Measurements from ENCODE around the gene WDR35.
A peak's percentile ranks its signal among the peaks of the same experiment; 100 is the strongest.

Gene WDR35

DNA sequence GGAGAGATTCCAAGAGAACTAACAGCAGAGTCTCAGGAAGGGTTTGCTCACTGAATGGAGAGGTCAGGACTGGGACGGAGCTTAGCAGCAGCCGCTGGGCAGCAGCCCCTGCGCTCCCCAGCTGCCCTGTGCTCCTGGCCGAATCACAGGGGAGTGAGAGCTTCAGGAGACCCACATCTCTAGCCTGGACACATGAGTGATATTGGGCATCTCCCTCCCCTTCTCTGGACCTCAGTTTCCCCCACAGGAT lies 22.1 kb upstream of the WDR35 start:
- DNase-seq (ENCODE audit: insufficient read length, low spot score) (no peak), FAIRE-seq (no peak)

DNA sequence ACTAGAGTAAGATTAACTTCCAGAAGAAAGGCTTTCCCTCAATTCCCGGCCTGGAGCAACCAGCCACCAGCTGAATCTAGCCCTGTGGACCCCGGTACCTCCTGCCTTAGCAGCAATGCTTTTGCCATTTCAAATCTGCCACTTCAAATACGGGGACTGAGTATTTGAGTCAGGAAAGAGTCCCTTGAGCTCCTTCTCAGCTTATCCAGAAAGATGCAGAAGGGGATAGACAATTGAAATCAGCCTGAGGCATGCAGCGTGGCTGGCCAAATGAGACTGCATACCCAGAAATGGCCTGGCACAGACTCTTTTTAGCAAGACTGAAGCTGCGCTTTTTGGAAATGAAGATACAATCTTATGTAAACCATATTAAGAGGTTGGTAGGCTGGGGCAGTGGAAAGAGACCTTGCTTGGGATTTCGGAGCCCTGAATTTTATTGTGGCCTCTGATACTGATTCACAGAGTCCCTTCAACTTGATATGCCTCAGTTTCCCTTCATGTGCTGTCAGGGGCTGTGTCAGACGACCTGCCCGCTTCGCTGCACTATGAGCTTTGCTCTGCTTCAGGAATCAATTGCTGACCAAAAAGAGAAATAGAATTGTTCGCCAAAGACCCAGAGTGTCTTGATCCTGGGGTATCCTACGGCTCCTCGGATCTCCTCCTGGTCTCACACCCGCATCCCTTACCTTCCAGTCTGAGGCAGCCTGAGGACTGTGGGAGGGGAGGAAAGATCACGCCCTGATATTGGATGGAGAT lies 21.5 kb upstream of the WDR35 start:
- no peak for FAIRE-seq
- no peak for DNase-seq (ENCODE audit: insufficient read length, low spot score)

DNA sequence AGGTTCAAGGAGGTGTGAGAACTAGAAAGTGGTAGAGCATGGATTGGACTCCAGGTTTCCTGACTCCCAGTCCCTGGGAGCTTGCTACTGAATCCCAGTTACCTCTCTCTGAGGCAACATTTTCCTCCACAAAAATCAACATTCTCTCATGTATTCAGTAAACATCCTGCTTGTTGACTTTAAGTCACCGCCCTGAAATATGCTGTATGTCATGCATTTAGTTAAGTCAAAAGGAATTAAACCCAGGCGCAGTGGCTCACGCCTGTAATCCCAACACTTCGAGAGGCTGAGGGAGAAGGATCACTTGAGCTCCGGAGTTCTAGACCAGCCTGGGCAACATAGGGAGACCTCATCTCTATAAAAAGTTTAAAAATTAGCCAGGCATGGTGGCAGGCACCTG lies 18.8 kb upstream of the WDR35 start:
- DNase-seq (ENCODE audit: insufficient read length, low spot score): no peak
- no peak for FAIRE-seq

DNA sequence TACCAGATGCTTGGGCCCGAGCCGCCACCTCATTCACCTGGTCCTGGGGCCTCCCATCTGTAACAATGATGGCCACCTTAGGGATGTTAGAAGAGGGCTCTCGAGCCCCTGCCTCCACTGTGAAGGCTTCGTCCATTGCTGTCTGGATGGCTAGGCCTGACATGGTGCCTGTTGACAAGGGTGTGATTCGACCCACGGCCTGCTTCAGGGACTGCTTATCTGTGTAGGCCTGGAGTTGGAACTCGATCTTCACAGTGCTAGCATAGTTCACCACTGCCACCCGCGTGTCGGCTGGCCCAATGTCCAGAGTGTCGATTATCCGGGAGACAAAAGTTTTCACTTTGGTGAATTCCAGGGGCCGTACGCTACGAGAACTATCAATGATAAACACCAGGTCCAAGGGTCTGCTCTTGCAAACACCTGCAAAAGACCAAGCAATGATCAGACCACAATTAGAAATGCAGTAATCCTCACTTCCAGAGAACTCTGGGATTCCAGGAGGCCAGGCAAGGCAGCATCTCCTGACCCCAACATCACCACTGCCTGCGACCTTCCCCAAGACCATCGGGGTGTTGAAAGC lies 16.1 kb upstream of the WDR35 start:
- DNase-seq (ENCODE audit: insufficient read length, low spot score): no peak
- FAIRE-seq: no peak

DNA sequence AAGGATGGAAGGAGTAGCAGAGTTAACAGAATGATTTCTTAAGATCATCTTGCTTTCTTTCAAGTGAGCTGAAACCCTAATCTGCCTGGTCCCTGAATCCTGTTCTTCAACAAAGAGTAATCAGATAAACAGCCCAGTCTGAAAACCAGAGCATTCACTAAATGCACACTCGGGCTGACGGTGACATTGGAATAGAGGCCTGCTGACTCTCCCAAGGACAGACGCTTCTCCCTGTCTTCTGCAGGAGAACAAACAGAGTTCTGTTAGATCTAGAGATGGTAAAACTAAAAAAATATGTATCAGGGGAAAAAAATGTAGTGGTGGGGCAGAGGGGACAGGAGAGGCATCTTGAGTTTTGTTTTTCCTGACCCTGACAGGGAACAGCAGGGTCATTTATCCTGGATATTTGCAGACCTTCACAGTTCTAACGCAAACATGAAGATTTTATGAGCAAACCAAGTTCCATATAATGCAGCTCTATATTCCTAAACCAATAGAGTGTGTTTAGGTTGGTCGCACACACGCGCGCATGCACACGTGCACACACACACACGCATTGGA lies 15.2 kb upstream of the WDR35 start:
- FAIRE-seq (no peak), DNase-seq (ENCODE audit: insufficient read length, low spot score) (no peak)

DNA sequence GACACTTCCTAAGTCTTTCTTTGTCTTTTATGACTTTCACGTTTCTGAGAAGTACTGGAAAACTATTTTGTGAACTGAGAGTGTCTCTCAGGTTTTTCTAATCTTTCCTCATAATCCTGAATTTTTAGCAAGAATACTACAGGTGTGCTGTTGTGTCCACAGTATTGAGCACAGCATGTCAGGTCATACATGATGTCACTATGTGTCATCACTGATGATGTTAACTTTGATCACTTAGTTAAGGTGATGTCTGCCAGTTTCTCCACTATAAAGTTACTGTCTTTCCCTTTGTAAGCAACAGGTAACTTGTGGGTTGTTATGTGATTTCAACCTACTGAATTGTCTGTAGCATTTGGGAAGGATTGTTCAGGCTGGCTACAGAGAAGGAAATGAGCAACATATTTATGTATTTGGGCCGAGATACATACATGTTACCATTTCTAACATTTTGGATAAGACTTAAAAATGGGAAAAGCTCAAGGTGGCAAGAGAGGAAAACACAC lies 11.5 kb upstream of the WDR35 start:
- FAIRE-seq: peak; percentile 74

DNA sequence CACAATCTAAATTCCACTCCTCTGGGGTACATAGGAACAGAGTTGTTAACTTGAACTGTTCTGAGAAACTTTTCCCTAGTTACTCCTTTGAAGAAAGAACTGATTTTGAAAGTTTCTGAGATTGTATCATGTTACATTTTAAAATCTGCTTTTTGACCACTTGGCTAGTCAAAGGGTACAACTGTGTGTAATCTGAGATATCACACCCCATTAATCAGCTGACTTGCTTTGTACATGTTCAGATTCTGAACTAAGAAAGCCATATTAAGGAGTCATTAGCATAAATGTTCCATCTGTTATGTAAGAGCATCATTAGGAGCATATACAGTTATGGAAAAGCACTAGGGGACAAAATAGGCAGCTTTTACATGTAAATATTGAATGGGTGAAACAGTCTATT lies 3.8 kb upstream of the WDR35 start:
- FAIRE-seq (no peak), DNase-seq (ENCODE audit: insufficient read length, low spot score) (no peak)

More for the DNA sequence above, 11.5 kb upstream of the WDR35 start:
- no peak for DNase-seq (ENCODE audit: insufficient read length, low spot score)

DNA sequence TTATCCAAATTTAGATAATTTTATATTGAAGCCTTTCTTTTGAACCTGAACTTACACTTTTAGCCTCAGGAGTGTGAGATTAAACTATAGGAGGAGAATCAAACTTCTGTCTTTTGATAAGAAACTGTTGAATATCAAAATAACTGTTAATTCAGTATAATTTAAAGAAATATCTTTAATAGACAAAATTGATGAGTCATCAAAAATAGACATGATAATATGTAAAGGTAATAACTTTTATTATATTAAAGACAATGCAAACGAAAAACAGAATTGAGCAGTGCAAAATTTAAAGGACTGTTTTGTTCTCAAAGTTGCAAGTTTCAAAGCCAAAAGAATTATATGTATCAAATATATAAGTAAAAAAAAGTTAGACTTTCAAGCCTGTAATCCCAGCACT lies 2.0 kb upstream of the WDR35 start:
- DNase-seq (ENCODE audit: insufficient read length, low spot score) (no peak), FAIRE-seq (no peak)

DNA sequence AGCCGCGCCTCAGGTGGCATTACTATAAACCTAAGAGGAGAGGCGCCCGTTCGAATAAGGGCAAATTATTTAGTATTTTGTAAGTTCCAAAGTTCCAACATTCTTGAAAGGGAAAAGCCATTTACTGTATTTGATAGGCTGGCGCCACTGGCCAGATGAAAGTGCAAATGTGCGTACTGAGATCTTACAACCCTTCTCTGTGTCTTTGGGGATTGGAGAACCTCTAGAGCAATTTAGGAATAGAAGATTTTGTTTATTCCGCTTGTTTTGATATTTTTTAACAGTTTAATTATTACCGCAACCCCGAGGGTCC lies 467 bp upstream of the WDR35 start:
- FAIRE-seq (no peak), DNase-seq (ENCODE audit: insufficient read length, low spot score) (no peak)

DNA sequence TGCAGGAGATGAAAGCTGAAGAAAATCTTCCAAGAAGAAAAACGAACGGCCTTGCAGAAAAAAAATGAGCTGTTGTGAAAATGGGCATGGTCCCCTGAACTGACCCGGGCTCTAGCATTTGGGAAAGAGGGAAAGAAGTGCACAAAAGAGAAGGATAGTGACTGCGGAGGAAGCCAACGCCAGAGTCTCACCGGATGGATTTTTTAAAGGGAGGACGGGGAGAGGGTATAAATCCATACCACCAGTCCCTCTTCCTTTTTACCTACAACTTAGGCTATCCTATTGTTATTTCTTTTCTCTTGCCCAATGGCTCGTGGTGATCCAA lies 601 bp downstream of the WDR35 start:
- no peak for FAIRE-seq
- no peak for DNase-seq (ENCODE audit: insufficient read length, low spot score)

DNA sequence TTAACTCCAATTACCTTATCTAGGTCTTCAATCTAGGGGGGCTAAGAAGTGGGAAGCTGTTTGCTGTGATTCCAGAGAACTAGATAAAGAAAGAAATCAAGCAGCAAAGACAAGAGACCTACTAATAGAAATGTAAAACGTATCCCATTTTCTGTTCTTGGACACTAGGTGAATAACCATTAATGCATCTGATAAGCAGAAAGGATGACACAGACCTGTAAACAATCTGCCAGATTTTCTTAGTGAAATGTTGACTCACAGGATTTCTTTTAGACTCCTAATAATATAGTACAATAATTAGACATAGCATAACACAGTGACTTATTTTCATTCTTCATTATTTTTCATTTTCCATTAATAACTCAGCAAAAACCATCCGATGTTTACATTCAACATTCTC lies 1.3 kb downstream of the WDR35 start:
- FAIRE-seq (no peak), DNase-seq (ENCODE audit: insufficient read length, low spot score) (no peak)

DNA sequence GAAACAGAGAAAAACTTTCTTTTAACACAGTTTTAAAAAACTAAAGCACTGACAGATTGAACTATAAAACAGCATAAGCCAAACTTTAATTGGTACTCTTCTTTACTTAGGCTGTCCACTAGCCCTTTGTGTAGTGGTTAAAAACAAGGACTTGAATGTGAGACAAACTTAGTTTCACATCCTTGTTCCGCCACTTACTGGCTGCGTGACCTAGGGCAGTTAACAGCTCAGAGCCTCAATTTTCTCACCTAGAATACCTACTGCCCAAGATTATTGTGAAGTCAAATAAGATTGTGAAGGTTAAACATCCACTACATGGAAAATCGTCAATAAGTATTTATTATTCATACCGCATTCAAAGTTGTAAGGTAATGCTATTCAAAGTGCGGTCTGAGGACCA lies 2.0 kb downstream of the WDR35 start:
- no peak for DNase-seq (ENCODE audit: insufficient read length, low spot score)
- no peak for FAIRE-seq

DNA sequence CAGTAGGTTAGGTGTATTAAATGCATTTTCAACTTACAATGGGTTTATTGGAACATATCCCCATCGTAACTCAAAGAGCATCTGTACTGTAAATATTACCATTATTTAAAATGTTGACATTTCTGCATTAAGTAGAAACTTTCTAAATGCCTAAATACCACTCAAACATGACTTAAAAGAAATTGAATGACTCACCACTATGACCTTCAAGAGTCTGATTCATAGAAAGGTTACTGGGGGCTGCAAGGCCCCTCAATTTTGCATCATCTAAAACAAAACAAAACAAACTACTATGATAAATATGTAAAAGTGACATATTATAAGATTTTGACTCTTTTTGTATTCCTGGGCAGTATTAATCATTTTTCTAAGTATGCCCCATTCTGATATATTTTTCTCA lies 7.6 kb downstream of the WDR35 start:
- no peak for FAIRE-seq
- no peak for DNase-seq (ENCODE audit: insufficient read length, low spot score)

DNA sequence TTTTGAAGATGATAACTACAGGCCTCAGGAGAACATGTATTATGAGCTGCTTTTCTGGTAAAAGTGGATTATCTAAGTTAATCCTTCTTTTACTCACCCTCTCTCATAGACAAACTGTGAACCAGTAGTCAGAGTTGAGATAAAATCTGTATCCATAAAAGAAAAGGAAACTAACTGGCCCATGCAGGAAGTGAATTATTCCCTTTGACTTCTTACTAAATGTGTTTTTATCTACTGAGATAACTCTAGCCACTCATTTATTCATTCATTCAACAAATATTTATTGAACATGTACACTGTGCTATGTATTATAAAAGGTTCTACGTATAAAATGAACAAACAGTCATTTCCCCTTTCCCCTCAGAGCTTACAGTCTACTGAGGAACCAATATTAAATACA lies 10.0 kb downstream of the WDR35 start:
- DNase-seq (ENCODE audit: insufficient read length, low spot score) (no peak), FAIRE-seq (no peak)

DNA sequence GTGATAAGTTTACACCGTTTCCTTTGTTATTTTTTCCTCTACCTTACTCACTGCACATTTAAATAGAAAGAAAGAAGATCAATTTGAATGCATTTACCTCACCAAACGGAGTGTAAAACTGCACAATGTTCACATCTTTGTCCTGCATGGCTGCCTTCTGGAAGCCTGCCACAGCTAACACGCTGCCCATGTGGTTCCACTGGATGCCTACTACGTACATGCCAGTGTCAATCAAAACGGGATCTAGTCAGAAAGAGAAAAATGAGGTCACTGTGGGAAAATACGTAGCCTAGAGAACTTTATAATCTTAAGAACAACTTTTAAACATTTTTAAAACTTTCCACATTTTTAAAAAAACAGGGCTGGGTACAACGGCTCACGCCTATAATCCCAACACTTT lies 16.4 kb downstream of the WDR35 start:
- FAIRE-seq (no peak), DNase-seq (ENCODE audit: insufficient read length, low spot score) (no peak)

DNA sequence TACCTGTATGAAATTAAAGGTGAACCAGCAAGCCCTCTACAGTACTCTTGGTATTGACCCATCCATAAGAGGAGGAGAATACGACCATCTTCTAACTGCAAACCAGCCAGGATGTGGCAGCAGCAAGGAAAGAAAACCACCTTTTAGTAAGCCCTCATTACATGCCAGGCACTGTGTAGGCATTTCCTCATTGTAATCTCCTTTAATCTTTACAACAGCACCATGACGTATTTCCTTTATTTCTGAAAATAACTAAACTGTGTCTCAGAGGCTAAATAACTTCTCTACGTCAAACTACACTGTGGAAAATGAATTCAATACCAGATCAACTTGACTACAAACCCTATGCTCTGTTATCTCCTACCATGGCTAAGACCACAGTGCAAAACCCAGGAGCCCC lies 18.2 kb downstream of the WDR35 start:
- DNase-seq (ENCODE audit: insufficient read length, low spot score): no peak
- FAIRE-seq: peak; percentile 71

DNA sequence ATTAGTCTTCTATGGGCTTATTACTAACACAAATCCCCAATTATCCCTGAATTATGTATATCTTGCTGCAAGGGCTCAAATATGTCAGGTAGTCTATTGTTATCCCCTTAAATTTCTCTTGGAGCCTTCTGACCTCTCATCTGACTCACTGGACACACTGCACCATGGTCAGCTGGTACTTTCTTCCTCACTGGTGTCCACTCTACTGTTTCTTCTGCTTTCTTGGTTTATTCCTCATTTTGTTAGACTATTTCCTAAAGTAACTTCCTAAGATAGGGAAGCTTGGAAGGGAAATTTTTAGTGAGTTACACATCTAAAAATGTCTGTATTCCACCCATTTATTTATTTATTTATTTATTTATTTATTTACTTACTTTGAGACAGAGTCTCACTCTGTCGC lies 26.5 kb downstream of the WDR35 start:
- FAIRE-seq: no peak
- no peak for DNase-seq (ENCODE audit: insufficient read length, low spot score)

DNA sequence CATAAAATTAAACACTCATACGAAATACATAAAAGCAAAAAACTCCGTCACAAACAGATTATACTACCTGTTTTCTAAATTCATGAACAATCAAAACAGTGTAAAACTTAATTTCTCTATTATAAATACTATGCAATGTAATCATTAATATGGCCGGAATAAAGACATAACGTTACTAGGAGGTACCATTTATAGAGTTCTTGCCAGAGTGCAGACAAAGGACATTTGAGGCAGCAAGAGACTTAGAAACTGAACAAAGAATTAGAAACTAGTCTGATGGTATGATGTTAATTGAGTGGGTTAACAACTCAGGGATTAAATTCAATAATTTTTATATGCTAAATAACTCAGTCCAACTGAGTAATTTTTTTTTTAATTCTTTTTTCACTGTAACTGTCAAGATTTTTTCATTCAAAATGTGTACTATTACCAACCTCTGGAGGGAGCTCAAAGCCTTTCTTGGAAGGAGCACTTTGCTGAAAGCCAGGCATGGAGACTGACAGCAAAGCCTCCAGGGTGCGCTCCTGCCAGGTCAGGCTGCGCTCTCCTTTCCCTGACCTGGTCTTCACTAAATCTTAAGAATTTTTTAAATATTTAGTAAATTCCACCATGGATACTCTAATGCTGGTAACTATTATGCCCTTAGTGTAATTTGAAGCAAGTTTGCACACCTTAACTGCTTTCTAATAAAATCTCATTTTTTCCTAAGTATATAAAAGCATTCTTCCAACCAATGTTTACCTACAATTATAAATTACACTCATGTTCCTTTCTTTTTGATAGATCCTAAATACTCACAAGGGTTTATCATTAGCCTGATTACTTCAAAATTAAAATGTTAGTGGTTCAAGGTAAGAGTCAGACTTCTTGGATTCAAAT lies 34.1 kb downstream of the WDR35 start:
- FAIRE-seq (no peak), DNase-seq (ENCODE audit: insufficient read length, low spot score) (peak; percentile 83)

DNA sequence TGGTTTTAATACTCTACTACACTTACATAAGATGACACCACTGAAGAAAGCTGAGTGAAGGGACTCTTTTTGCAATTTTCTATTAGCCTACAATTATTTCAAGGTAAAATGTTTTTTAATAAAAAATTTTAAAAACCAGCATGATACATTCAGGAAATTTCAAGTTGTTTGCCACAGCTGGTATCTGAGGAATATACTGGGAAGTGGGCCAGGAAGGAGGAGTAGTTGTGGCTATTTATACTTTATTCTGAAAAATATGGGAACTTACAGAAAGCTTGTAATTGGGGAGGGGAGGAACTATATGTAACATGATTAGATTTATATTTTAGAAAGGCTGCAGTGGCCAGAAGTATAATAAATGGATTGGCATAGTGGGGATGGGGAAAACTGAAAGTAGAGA lies 40.8 kb downstream of the WDR35 start:
- DNase-seq (ENCODE audit: insufficient read length, low spot score): no peak

DNA sequence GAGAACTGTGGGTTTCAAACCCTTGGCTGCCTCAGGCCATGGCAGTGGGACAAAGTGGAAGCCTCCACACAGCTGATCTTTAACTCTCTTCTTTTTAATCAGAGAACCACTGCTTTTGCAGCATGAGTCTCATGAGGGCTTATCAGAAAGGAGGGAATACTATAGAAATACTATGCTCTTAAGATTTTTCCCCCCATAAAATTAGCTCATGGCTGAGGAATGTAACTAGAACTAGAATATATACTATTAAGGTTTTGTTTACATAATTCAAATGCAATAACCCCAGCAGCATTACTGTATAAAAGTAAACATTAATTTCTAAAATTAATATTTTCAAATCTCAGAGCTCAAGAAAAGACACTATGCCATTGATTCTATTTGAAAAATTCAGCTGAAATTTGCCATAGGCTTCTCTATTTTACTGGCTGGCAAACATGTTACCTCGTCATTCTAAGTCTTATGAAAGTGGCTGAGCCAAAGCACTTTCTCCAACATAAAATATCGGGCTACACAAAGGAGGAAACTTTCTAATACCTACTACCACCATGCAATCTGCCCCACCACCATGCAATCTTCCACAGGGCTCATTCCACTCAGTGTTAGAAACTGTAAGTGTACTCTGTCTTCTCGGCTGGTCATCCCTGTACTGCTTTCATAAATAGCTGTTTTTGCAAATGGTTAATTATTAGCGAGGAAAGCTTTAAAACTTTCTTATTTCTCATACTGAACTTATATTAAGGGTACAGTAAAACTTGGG lies 42.5 kb downstream of the WDR35 start:
- DNase-seq (ENCODE audit: insufficient read length, low spot score): no peak
- no peak for FAIRE-seq

More for the DNA sequence above, 40.8 kb downstream of the WDR35 start:
- FAIRE-seq: no peak

DNA sequence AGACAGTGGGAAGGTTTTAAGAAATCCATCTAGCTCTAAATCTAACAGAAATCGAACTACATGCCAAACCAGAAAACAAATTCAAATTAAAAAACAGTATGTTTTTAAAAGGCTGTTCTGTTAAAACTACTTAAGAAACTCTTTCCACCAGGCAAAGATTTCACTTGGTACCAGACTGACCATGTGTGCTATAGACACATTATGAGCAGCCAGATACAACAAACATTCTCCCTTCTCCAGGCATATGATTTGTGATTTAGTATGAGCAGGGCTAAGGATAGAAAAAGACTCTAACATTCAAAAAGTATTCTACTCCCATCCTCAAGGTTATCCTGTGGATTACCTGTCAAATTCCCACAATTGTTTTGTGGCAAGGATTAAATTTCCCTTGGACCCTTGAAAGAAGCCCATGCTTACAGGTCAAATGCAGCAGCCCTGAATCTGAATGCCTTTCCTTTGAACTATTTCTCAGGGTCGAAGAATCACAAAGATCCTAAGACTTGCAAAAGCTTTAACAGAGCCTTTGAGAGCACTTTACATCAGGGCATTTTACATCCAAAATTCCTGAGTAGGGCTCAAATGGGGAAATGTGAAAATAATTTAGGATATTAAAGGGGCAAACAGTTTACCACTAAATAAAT lies 45.6 kb downstream of the WDR35 start:
- no peak for DNase-seq (ENCODE audit: insufficient read length, low spot score)
- FAIRE-seq: no peak
